Kidney (tissue), 14 donors: Measurements from ENCODE around the gene PIR. TPM values are rescaled to one million over a fixed set of nuclear protein-coding genes. Genes with fewer than 3 reads are reported as not detected.

ENCODE experiments used
- DNase-seq, 5 donors: peaks; one replicate each; pipeline ENCODE4 v3.0.0-alpha.2; 2013 to 2020
- FAIRE-seq: peaks from 2 replicates; lab custom pipeline; 2012; peaks lifted over from hg19 to GRCh38; lab: Jason Lieb, UNC
- H3K27ac ChIP-seq, 2 donors: one replicate each; pipeline ENCODE4 v1.7.0; 2013; ENCODE audit warnings: low read depth in 2 of 2, low read length in 2 of 2, inconsistent platforms in 1 of 2
- H3K27me3 ChIP-seq: one replicate; pipeline ENCODE4 v1.7.1; 2013; ENCODE audit warnings: low read length, inconsistent platforms; ENCODE audit not compliant: control insufficient read depth, insufficient read depth
- H3K36me3 ChIP-seq, 3 donors: one replicate each; pipeline versions ENCODE4 v1.7.0 to v1.7.1; 2013; ENCODE audit warnings: low read length in 3 of 3, control low read depth in 1 of 3, inconsistent platforms in 1 of 3; ENCODE audit not compliant: insufficient read depth in 3 of 3, control insufficient read depth in 2 of 3
- H3K4me1 ChIP-seq, 3 donors: one replicate each; pipeline versions ENCODE4 v1.7.0 to v1.7.1; 2013; ENCODE audit warnings: low read length in 3 of 3, inconsistent platforms in 1 of 3, low read depth in 1 of 3; ENCODE audit not compliant: control insufficient read depth in 2 of 3, insufficient read depth in 2 of 3
- H3K4me3 ChIP-seq, 3 donors: one replicate each; pipeline versions ENCODE4 v1.7.0 to v1.8.1; 2013; ENCODE audit warnings: low read length in 3 of 3, control low read depth in 1 of 3, inconsistent platforms in 1 of 3
- H3K9ac ChIP-seq, 3 donors: one replicate each; pipeline versions ENCODE4 v1.7.0 to v1.7.1; 2013; ENCODE audit warnings: low read length in 3 of 3, control low read depth in 1 of 3, inconsistent platforms in 1 of 3
- H3K9me3 ChIP-seq, 3 donors: one replicate each; pipeline versions ENCODE4 v1.7.0 to v1.7.1; 2013; ENCODE audit warnings: low read length in 3 of 3, control low read depth in 1 of 3, inconsistent platforms in 1 of 3; ENCODE audit not compliant: control insufficient read depth in 2 of 3, insufficient read depth in 1 of 3
- intact Hi-C: fragments of 100-400 bp; cut with DNase I; formaldehyde crosslinking; loops from one replicate; pipeline ENCODE4 v1.11.1; 2022
- polyA plus RNA-seq: library from polyadenylated mRNA; stranded (reverse); fragments of 350-450 nt; fragmentation: Illumina TruSeq; extraction: RNeasy Lipid Tissue Mini Kit (QIAGEN cat#74804); gene quantifications from one replicate; pipeline ENCODE4 v1.2.3, GENCODE V29; 2014; ENCODE audit warnings: low read depth, low replicate concordance; ENCODE audit not compliant: insufficient read depth
- total RNA-seq: library from RNA; stranded (reverse); fragmentation: NEBNext Ultra II Directional; extraction: Animal tissue kit (Norgen Biotek cat#: 25700); gene quantifications from one replicate; pipeline ENCODE4 v1.2.1, GENCODE V29; 2021
- TF ChIP-seq, protein P1 (sequence below): IDR thresholded peaks from 3 replicates; pipeline ENCODE4 v1.5.1; 2012; ENCODE audit warnings: mild to moderate bottlenecking, moderate library complexity, borderline replicate concordance; ENCODE audit not compliant: insufficient read depth; ENCODE audit errors: extremely low read depth
- donor health status: control.
- donor health status: control.
- donor health status: control.
- donor health status: control.
- donor health status: control.
- donor health status: DM: yes; HTN: yes; CAD: no.
- donor health status: Normal renal cell carcinoma (clear cell type).

Gene PIR
- total and polyA plus RNA-seq, 2 donors from 2014 or later: 7.0 to 36.5 TPM

DNA sequence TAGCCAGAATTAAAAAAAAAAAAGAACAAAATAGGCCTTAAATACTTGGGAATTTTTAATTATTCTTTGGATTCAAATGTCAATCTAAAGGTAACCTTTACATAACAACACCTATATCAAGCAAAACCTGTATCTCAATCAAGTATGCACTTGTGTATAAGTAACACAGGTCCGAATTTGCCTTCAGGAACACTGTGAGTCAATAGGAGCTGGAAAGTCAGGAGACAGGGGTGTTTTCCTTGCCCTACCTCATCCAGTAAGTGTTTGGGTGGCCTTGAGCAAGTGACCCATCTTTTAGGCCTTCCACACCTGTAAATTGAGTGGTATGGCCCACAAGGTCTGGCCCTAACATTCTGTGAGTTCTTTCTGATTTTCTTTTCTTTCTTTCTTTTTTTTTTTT is 68.1 kb downstream of the PIR start:
- no peaks in the 10 kb centered on the region for H3K36me3 ChIP-seq
- no peaks in the 10 kb centered on the region for H3K9me3 ChIP-seq
- no peaks in the 10 kb centered on the region for H3K4me1 ChIP-seq
- TF ChIP-seq, protein P1, sequence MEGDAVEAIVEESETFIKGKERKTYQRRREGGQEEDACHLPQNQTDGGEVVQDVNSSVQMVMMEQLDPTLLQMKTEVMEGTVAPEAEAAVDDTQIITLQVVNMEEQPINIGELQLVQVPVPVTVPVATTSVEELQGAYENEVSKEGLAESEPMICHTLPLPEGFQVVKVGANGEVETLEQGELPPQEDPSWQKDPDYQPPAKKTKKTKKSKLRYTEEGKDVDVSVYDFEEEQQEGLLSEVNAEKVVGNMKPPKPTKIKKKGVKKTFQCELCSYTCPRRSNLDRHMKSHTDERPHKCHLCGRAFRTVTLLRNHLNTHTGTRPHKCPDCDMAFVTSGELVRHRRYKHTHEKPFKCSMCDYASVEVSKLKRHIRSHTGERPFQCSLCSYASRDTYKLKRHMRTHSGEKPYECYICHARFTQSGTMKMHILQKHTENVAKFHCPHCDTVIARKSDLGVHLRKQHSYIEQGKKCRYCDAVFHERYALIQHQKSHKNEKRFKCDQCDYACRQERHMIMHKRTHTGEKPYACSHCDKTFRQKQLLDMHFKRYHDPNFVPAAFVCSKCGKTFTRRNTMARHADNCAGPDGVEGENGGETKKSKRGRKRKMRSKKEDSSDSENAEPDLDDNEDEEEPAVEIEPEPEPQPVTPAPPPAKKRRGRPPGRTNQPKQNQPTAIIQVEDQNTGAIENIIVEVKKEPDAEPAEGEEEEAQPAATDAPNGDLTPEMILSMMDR: no peak
- intact Hi-C loops: no loop called here
- no peaks in the 10 kb centered on the region for H3K27me3 ChIP-seq
- no peak for DNase-seq
- no peak overlapping the region for H3K27ac ChIP-seq
- H3K4me3 ChIP-seq: no peak overlapping the region
- FAIRE-seq: no peak
- H3K9ac ChIP-seq: no peak overlapping the region

DNA sequence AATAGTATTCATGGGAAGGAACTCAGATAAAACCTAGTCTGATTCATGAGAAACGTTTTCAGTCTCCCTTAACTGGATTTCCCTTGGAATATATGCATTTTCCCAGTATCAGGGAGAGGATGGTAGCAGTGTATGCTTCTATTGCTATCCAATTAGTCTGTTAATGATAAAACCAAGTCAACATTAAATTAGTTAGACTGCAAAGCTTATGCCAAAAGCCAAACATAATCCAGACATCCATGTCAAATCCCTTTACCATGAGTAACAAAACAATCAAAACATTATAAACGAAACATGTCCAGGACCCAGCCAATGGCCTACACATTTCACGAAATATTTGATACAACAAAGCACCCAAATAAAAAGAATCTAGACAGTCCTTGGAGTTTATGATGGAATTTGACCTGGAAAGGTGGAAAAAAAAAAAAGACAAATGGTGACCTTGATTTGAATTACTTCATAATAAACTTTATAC is 74.4 kb downstream of the PIR start:
- peaks cover 0 to 3% (median 0%) of the 10 kb centered on the region in 3 donors for H3K9me3 ChIP-seq
- no peak overlapping the region for H3K27ac ChIP-seq
- intact Hi-C loops: no loop called here
- no peak overlapping the region for H3K4me3 ChIP-seq
- FAIRE-seq: no peak
- H3K4me1 ChIP-seq: no peaks in the 10 kb centered on the region
- TF ChIP-seq, protein P1: no peak
- H3K9ac ChIP-seq: no peak overlapping the region
- DNase-seq: no peak
- H3K36me3 ChIP-seq: no peaks in the 10 kb centered on the region
- H3K27me3 ChIP-seq: peaks cover 2% of the 10 kb centered on the region

DNA sequence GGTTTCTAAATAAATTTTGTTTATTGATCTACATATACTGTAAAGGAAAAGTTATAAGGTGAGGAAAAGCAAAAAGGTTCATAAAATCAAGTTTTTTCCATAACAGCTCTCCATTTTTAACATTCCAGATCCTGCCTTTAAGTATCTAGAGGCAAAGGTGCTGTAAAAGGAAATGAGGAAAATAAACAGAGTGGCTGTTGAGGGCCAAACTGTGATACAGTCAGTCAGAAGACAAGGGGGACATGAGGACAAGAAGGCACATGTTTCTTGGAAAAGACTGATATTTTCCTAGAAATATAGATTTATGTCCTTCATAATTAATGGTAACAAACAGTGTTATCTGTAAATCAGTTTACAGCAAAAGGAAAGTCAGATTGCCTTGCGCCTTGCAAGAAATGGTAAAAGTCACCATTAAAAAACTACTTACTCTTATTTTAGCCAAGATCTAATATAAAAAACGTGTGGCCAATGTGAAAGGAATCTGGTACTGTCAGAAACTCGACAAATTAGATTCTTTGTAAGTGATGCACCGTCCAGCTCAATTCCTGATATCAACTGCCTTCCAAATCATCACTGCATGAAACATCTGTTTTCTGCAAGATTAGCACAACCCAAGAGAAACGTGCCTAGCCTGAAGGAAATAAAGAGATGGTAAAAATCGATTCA is 75.0 kb downstream of the PIR start:
- H3K36me3 ChIP-seq: no peaks in the 10 kb centered on the region
- DNase-seq (no peak), FAIRE-seq (no peak)
- intact Hi-C loops: no loop called here
- TF ChIP-seq, protein P1: no peak
- peaks cover 0 to 3% (median 0%) of the 10 kb centered on the region in 3 donors for H3K9me3 ChIP-seq
- H3K4me3 ChIP-seq: no peak overlapping the region
- no peak overlapping the region for H3K9ac ChIP-seq
- H3K27me3 ChIP-seq: peaks cover 2% of the 10 kb centered on the region
- H3K4me1 ChIP-seq: no peaks in the 10 kb centered on the region
- no peak overlapping the region for H3K27ac ChIP-seq
